Measurements from ENCODE around the gene PPFIA4. TPM values are rescaled to one million over a fixed set of nuclear protein-coding genes. Genes with fewer than 3 reads are reported as not detected.

The PPFIA4 gene
- polyA plus RNA-seq, 1 of the 3 experiments (the other 2 are of a cell fraction): 4.4 TPM

- no peak for DNase-seq
- TF ChIP-seq EP300 (IDR thresholded peaks at IDR 0.05; ENCODE audit: borderline replicate concordance in 1 of 2, low read depth in 1 of 2, low read length in 1 of 2) (no peak), GABPA (IDR thresholded peaks at IDR 0.05; ENCODE audit: low read depth) (no peak), REST (IDR thresholded peaks at IDR 0.05; ENCODE audit: low read depth, low read length) (no peak), TAF1 (IDR thresholded peaks at IDR 0.05; ENCODE audit: borderline replicate concordance, low read depth, low read length) (no peak), FOSL2 (IDR thresholded peaks at IDR 0.05; ENCODE audit: borderline replicate concordance, low read depth) (no peak), NRF1 (IDR thresholded peaks at IDR 0.05; ENCODE audit: low read depth, low read length) (no peak), FOXJ3 (CRISPR knock-in tag; IDR thresholded peaks at IDR 0.05) (no peak), FOXM1 (IDR thresholded peaks at IDR 0.05; ENCODE audit: low read depth) (no peak)
- Histone ChIP-seq H3K4me1 (ENCODE audit: control insufficient read depth in 1 of 2, insufficient read depth in 2 of 2, low read depth in 1 of 2, low read length in 1 of 2) (no peaks in the 10 kb centered on the region; a peak in 1 of 4 replicates), H2AFZ (ENCODE audit: low read depth) (no peak overlapping the region), H3K4me2 (no peak overlapping the region), H3K4me3 (ENCODE audit: low read depth in 2 of 2, low read length in 1 of 2) (no peak overlapping the region), H3K27me3 (ENCODE audit: insufficient read depth) (no peaks in the 10 kb centered on the region), H3K9ac (no peak overlapping the region), H4K20me1 (ENCODE audit: insufficient read depth) (no peaks in the 10 kb centered on the region), H3K9me3 (no peaks in the 10 kb centered on the region), H3K36me3 (replicated peaks in 1 of 2; ENCODE audit: control insufficient read depth in 1 of 2, insufficient read depth in 2 of 2, low read length in 1 of 2) (no peaks in the 10 kb centered on the region), H3F3A (replicated peaks; ENCODE audit: insufficient read depth) (no peaks in the 10 kb centered on the region), H3K79me2 (ENCODE audit: insufficient read depth) (no peaks in the 10 kb centered on the region), H3K27ac (ENCODE audit: low read depth in 2 of 2, low read length in 1 of 2) (no peak overlapping the region), H3K9me2 (no peaks in the 10 kb centered on the region)
- WGBS (ENCODE audit: low lambda C conversion rate): 59% methylated on average over 3 of the region's 3 CpGs
- POLR2A ChIA-PET: no interaction called here
- CTCF ChIA-PET: interaction anchor here (1.0 to 3.5 kb wide), 5 partner anchors 27 to 133 kb away, joined by 3 to 18 read pairs (median 4); no protein-coding TSS in a partner anchor
These were observed 55.9 kb downstream of the PPFIA4 start for GRCh38 chr1:203082231-203082505.

GRCh38 chr1:203082571-203083462, 56.5 kb downstream of the PPFIA4 start:
- TF ChIP-seq MAX (IDR thresholded peaks at IDR 0.05; ENCODE audit: low read depth): no peak
- no peak for TF ChIP-seq MEF2A (IDR thresholded peaks at IDR 0.05; ENCODE audit: borderline replicate concordance, low read depth)
- no peak for TF ChIP-seq CTCF (IDR thresholded peaks at IDR 0.05)
- TF ChIP-seq USF1 (IDR thresholded peaks at IDR 0.05; ENCODE audit: borderline replicate concordance, low read depth): no peak
- TF ChIP-seq TEAD4 (IDR thresholded peaks at IDR 0.05; ENCODE audit: borderline replicate concordance, insufficient read depth): no peak
- no peak for TF ChIP-seq TCF12 (IDR thresholded peaks at IDR 0.05)
- TF ChIP-seq POLR2AphosphoS5 (IDR thresholded peaks at IDR 0.05; ENCODE audit: low read depth, low read length): no peak
- no peak for TF ChIP-seq JUND (IDR thresholded peaks at IDR 0.05)
- TF ChIP-seq ELF1 (IDR thresholded peaks at IDR 0.05): no peak
- TF ChIP-seq SIN3A (IDR thresholded peaks at IDR 0.05; ENCODE audit: borderline replicate concordance, low read depth, low read length): no peak
- TF ChIP-seq IRF3 (IDR thresholded peaks at IDR 0.05; ENCODE audit: low read depth, low read length): no peak
- TF ChIP-seq EZH2phosphoT487 (IDR thresholded peaks at IDR 0.05; ENCODE audit: borderline replicate concordance, low read depth): no peak
- TF ChIP-seq EP300 (IDR thresholded peaks at IDR 0.05; ENCODE audit: borderline replicate concordance in 1 of 2, low read depth in 1 of 2, low read length in 1 of 2): no peak
- no peak for TF ChIP-seq TAF1 (IDR thresholded peaks at IDR 0.05; ENCODE audit: borderline replicate concordance, low read depth, low read length)
- no peak for DNase-seq
- no peaks in the 10 kb centered on the region for H3K9me2 ChIP-seq
- H4K20me1 ChIP-seq (ENCODE audit: insufficient read depth): no peaks in the 10 kb centered on the region
- no peak overlapping the region for H3K9ac ChIP-seq
- H3F3A ChIP-seq (replicated peaks; ENCODE audit: insufficient read depth): no peaks in the 10 kb centered on the region
- H3K4me1 ChIP-seq (ENCODE audit: control insufficient read depth in 1 of 2, insufficient read depth in 2 of 2, low read depth in 1 of 2, low read length in 1 of 2): no peaks in the 10 kb centered on the region; a peak in 1 of 4 replicates
- H3K9me3 ChIP-seq: no peaks in the 10 kb centered on the region
- H2AFZ ChIP-seq (ENCODE audit: low read depth): no peak overlapping the region
- no peaks in the 10 kb centered on the region for H3K36me3 ChIP-seq (replicated peaks in 1 of 2; ENCODE audit: control insufficient read depth in 1 of 2, insufficient read depth in 2 of 2, low read length in 1 of 2)
- H3K4me3 ChIP-seq (ENCODE audit: low read depth in 2 of 2, low read length in 1 of 2): no peak overlapping the region
- CTCF ChIA-PET: interaction anchor here (1.0 to 3.5 kb wide), 8 partner anchors 9 to 133 kb away, joined by 3 to 18 read pairs (median 4); no protein-coding TSS in a partner anchor
- no peaks in the 10 kb centered on the region for H3K27me3 ChIP-seq (ENCODE audit: insufficient read depth)
- no peak overlapping the region for H3K27ac ChIP-seq (ENCODE audit: low read depth in 2 of 2, low read length in 1 of 2)
- WGBS (ENCODE audit: low lambda C conversion rate): 78% methylated on average over 10 of the region's 11 CpGs
- no peaks in the 10 kb centered on the region for H3K79me2 ChIP-seq (ENCODE audit: insufficient read depth)
- H3K4me2 ChIP-seq: no peak overlapping the region
- POLR2A ChIA-PET: no interaction called here
